RWPE2 (cell line): ENCODE results near the gene LHX3.

ENCODE experiments used
- ATAC-seq: fragments of 200-7000 bp; cut with Tn5 transposase; 3 replicates; pipeline ENCODE4 v1.9.1; 2021; ENCODE audit warnings: low read depth
- DNase-seq: peaks from one replicate; pipeline ENCODE4 v3.0.0-alpha.2; 2020; ENCODE audit warnings: low spot score
- H3K27ac ChIP-seq: fragments of 450-650 bp; 2 replicates; pipeline ENCODE4 v1.5.1; 2017; ENCODE audit warnings: mild to moderate bottlenecking; ENCODE audit not compliant: poor library complexity, severe bottlenecking
- H3K27me3 ChIP-seq: fragments of 250-450 bp; sonication (Bioruptor Pico); 2 replicates; pipeline ENCODE4 v1.5.1; 2021; ENCODE audit warnings: mild to moderate bottlenecking, moderate library complexity; ENCODE audit not compliant: insufficient read depth, poor library complexity, severe bottlenecking
- H3K36me3 ChIP-seq: fragments of 250-450 bp; sonication (Bioruptor Pico); 2 replicates; pipeline ENCODE4 v1.5.1; 2020; ENCODE audit warnings: low read depth, mild to moderate bottlenecking, moderate library complexity
- H3K4me1 ChIP-seq: fragments of 250-450 bp; sonication (Bioruptor Pico); 2 replicates; pipeline ENCODE4 v1.5.1; 2021; ENCODE audit warnings: mild to moderate bottlenecking, moderate library complexity; ENCODE audit not compliant: insufficient read depth, poor library complexity, severe bottlenecking
- H3K4me3 ChIP-seq: fragments of 250-450 bp; sonication (Bioruptor Pico); 2 replicates; pipeline ENCODE4 v1.5.1; 2021; ENCODE audit warnings: mild to moderate bottlenecking, moderate library complexity; ENCODE audit not compliant: severe bottlenecking
- H3K9me3 ChIP-seq: fragments of 250-450 bp; sonication (Bioruptor Pico); 2 replicates; pipeline ENCODE4 v1.5.1; 2021; ENCODE audit warnings: mild to moderate bottlenecking, moderate library complexity; ENCODE audit not compliant: severe bottlenecking
- CTCF ChIP-seq: fragments of 450-650 bp; IDR thresholded peaks from one replicate; pipeline ENCODE4 v1.5.1; 2017; ENCODE audit warnings: mild to moderate bottlenecking, moderate library complexity; ENCODE audit not compliant: poor library complexity, severe bottlenecking

Gene LHX3

GRCh38 chr9:136247947-136248637 lies 43.2 kb upstream of the LHX3 start:
- DNase-seq (no peak), ATAC-seq (no peak)
- no peaks in the 10 kb centered on the region for H3K27me3 ChIP-seq
- H3K9me3 ChIP-seq = no peaks in the 10 kb centered on the region
- H3K27ac ChIP-seq = no peak overlapping the region
- TF ChIP-seq CTCF = no peak
- no peaks in the 10 kb centered on the region for H3K36me3 ChIP-seq
- no peak overlapping the region for H3K4me3 ChIP-seq
- peaks cover 9% of the 10 kb centered on the region for H3K4me1 ChIP-seq

GRCh38 chr9:136247551-136247916 lies 42.6 kb upstream of the LHX3 start:
- DNase-seq (no peak), ATAC-seq (no peak)
- no peak for TF ChIP-seq CTCF
- Histone ChIP-seq H3K9me3 (no peaks in the 10 kb centered on the region), H3K4me1 (peaks cover 9% of the 10 kb centered on the region), H3K27me3 (no peaks in the 10 kb centered on the region), H3K27ac (no peak overlapping the region), H3K36me3 (no peaks in the 10 kb centered on the region), H3K4me3 (no peak overlapping the region)

- Histone ChIP-seq H3K27ac (no peak overlapping the region), H3K4me3 (no peak overlapping the region), H3K9me3 (no peaks in the 10 kb centered on the region), H3K4me1 (peaks cover 9% of the 10 kb centered on the region), H3K36me3 (no peaks in the 10 kb centered on the region), H3K27me3 (no peaks in the 10 kb centered on the region)
- no peak for TF ChIP-seq CTCF
- DNase-seq = no peak
- no peak for ATAC-seq
Observed at GRCh38 chr9:136246849-136247550, 42.1 kb upstream of the LHX3 start.

GRCh38 chr9:136245219-136246150 lies 40.6 kb upstream of the LHX3 start, which contains the start of gene QSOX2:
TSS of gene QSOX2 (minus strand) at chr9:136245812. CDS start at chr9:136245803, 9 bp downstream.
- peak; percentile 70 for ATAC-seq
- no peak for TF ChIP-seq CTCF
- H3K27ac ChIP-seq = peak within 1 kb of the TSS; percentile 23
- peaks cover 9% of the 10 kb centered on the region for H3K4me1 ChIP-seq
- no peaks in the 10 kb centered on the region for H3K27me3 ChIP-seq
- H3K36me3 ChIP-seq = no peaks in the 10 kb centered on the region
- no peaks in the 10 kb centered on the region for H3K9me3 ChIP-seq
- peak within 1 kb of the TSS; percentile 97 for H3K4me3 ChIP-seq
- no peak for DNase-seq
